Heart left ventricle (tissue), 16 donors: ENCODE measurements around the gene BRPF1. TPM values are rescaled to one million over a fixed set of nuclear protein-coding genes. Genes with fewer than 3 reads are reported as not detected.

Experiments used
- ATAC-seq, 4 donors: fragments of 200-7000 bp; cut with Tn5 transposase; one replicate each; pipeline ENCODE4 v1.9.1; 2020 to 2022; ENCODE audit warnings: moderate library complexity in 4 of 4, mild to moderate bottlenecking in 3 of 4, moderate number of reproducible peaks in 1 of 4
- DNase-seq, 5 donors: peaks; one replicate each; pipeline ENCODE4 v3.0.0-alpha.2; 2020
- H3K27ac ChIP-seq, 12 donors: fragments of 200-600 bp; sonication (generic) in 4 of 12; one replicate each; pipeline versions ENCODE4 v1.5.0 to v1.8.0; 2016 to 2022; ENCODE audit warnings: mild to moderate bottlenecking in 2 of 12
- H3K27me3 ChIP-seq, 9 donors: fragments of 200-600 bp; sonication (generic) in 2 of 9; one replicate each; pipeline versions ENCODE4 v1.5.1 to v1.8.0; 2016 to 2022; ENCODE audit warnings: mild to moderate bottlenecking in 3 of 9
- H3K36me3 ChIP-seq, 9 donors: fragments of 200-600 bp; sonication (generic) in 2 of 9; one replicate each; pipeline versions ENCODE4 v1.5.0 to v1.8.0; 2018 to 2022; ENCODE audit warnings: mild to moderate bottlenecking in 2 of 9
- H3K4me1 ChIP-seq, 12 donors: fragments of 200-600 bp; sonication (generic) in 4 of 12; one replicate each; pipeline versions ENCODE4 v1.5.0 to v1.8.0; 2016 to 2022; ENCODE audit warnings: mild to moderate bottlenecking in 3 of 12
- H3K4me3 ChIP-seq, 12 donors: fragments of 200-600 bp; sonication (generic) in 4 of 12; one replicate each; pipeline versions ENCODE4 v1.5.0 to v1.8.0; 2017 to 2022; ENCODE audit warnings: mild to moderate bottlenecking in 9 of 12, moderate library complexity in 4 of 12
- H3K9me3 ChIP-seq, 12 donors: fragments of 200-600 bp; sonication (generic) in 4 of 12; one replicate each; pipeline versions ENCODE4 v1.5.0 to v1.8.0; 2016 to 2022; ENCODE audit warnings: mild to moderate bottlenecking in 1 of 12
- CTCF ChIP-seq, 12 donors: fragments of 200-600 bp; sonication (generic) in 4 of 12; IDR thresholded peaks; one replicate each; pipeline versions ENCODE4 v1.5.0 to v1.8.0; 2018 to 2022; ENCODE audit warnings: antibody characterized with exemption in 12 of 12, mild to moderate bottlenecking in 5 of 12
- POLR2A ChIP-seq, 2 donors: fragments of 450-650 bp; IDR thresholded peaks; one replicate each; pipeline ENCODE4 v1.6.1; 2017; ENCODE audit warnings: antibody characterized with exemption in 2 of 2, mild to moderate bottlenecking in 2 of 2, moderate library complexity in 2 of 2
- WGBS, 4 donors: extraction: QIAGEN DNeasy Blood & Tissue Kit in 2 of 4; methylation state at CpG; one replicate each; pipeline versions ENCODE4 v1.1.5 to v1.1.7; 2013 to 2018; 5-methylcytosine and 5-hydroxymethylcytosine counted together
- intact Hi-C, 10 donors: fragments of 100-400 bp; cut with DNase I; formaldehyde crosslinking; loops; one replicate each; pipeline versions ENCODE4 v1.11.1 to v1.14.2; 2022
- polyA plus RNA-seq, 2 donors: library from polyadenylated mRNA; stranded (reverse); fragments of 200-250 nt; gene quantifications; one replicate each; pipeline ENCODE4 v1.2.3, GENCODE V29; 2013
- total RNA-seq, 9 donors: library from RNA; depleted of rRNA in 2 of 9; stranded (reverse); fragments of >200 nt in 2 of 9; fragmentation: NEBNext Ultra II Directional in 3 of 9; extraction: Animal tissue kit (Norgen Biotek cat#: 25700) in 3 of 9; gene quantifications; one replicate each; pipeline versions ENCODE4 v1.1.0 to v1.2.4, GENCODE V29; 2016 to 2023
- donor health status: ischemic (EF 13 %, LVEDD 7.1; RV severe dilation, severe dysfunction).
- donor health status: healthy with polysubstance abuse.
- donor health status: DM: no; HTN: yes; CAD: no.
- donor health status: DM: no; HTN: no; CAD: no.
- donor health status: ischemic (EF 25% LVEDD 6.9; RV normal size, moderate dysfunction).
- donor health status: ischemic (EF 25% LVEDD 5.7; RV mildly dilated, moderate dysfunction).
- donor health status: healthy.
- donor health status: DM: yes; HTN: yes; CAD: no.
- donor health status: ischemic (EF 35%, LVEDD 5.7; RV mildly dilated, moderate dysfunction).
- donor health status: nonischemic (EF 11% LVEDD 7.7; RV severe dilation, severe dysfunction).
- donor health status: DM: yes; HTN: yes; CAD: no.
- donor health status: PGD.
- donor health status: ischemic (EF 29% LVEDD 5.4; RV normal size, mild dysfunction).
- donor health status: nonischemic (EF 23%, LVEDD 6.1; RV moderate dilation, normal function).

BRPF1 gene
- total and polyA plus RNA-seq, 11 donors: 5.5 to 17.8 (median 10.6) TPM

GRCh38 chr3:9715136-9715535, 16.4 kb upstream of the BRPF1 start:
- ATAC-seq (no peak), DNase-seq (no peak)
- Histone ChIP-seq H3K9me3 (no peaks in the 10 kb centered on the region), H3K36me3 (no peaks in the 10 kb centered on the region), H3K27me3 (no peaks in the 10 kb centered on the region), H3K4me3 (no peak overlapping the region), H3K4me1 (peaks cover 0 to 21% (median 0%) of the 10 kb centered on the region in 12 donors), H3K27ac (peak overlapping the region in 3 of 12 donors; percentile 24 to 75 (median 63))
- intact Hi-C loops: loop anchor here in 1 of 10 donors (10.0 kb wide), 2 partner anchors 230 to 320 kb away; no protein-coding TSS in a partner anchor
- TF ChIP-seq CTCF (IDR thresholded peaks at IDR 0.05): no peak
- no peak for TF ChIP-seq POLR2A (IDR thresholded peaks at IDR 0.05)
- WGBS, 4 donors: 25 to 39% (median 28%) methylated on average over 4 of the region's 4 CpGs

GRCh38 chr3:9715764-9716437, 15.6 kb upstream of the BRPF1 start:
- H3K9me3 ChIP-seq: no peaks in the 10 kb centered on the region
- peak overlapping the region in 4 of 12 donors; percentile 39 to 75 (median 60) for H3K27ac ChIP-seq
- H3K4me3 ChIP-seq: no peak overlapping the region
- intact Hi-C loops: loop anchor here in 1 of 10 donors (10.0 kb wide), 2 partner anchors 229 to 319 kb away; no protein-coding TSS in a partner anchor
- peaks cover 0 to 21% (median 0%) of the 10 kb centered on the region in 12 donors for H3K4me1 ChIP-seq
- TF ChIP-seq CTCF (IDR thresholded peaks at IDR 0.05): peak; percentile 38 to 75 (median 56)
- TF ChIP-seq POLR2A (IDR thresholded peaks at IDR 0.05): no peak
- 45 to 55% (median 49%) methylated on average over 6 of the region's 6 CpGs for WGBS, 4 donors
- H3K27me3 ChIP-seq: no peaks in the 10 kb centered on the region
- H3K36me3 ChIP-seq: no peaks in the 10 kb centered on the region
- DNase-seq (peak in 4 of 5 donors; percentile 70 to 77 (median 72)), ATAC-seq (peak; percentile 56 to 97 (median 94))

- WGBS, 4 donors: 80 to 86% (median 84%) methylated on average over 5 of the region's 5 CpGs
- Histone ChIP-seq H3K36me3 (no peaks in the 10 kb centered on the region), H3K4me3 (no peak overlapping the region), H3K9me3 (no peaks in the 10 kb centered on the region), H3K27me3 (no peaks in the 10 kb centered on the region), H3K4me1 (peaks cover 0 to 21% (median 0%) of the 10 kb centered on the region in 12 donors), H3K27ac (no peak overlapping the region)
- TF ChIP-seq CTCF (IDR thresholded peaks at IDR 0.05) (no peak), POLR2A (IDR thresholded peaks at IDR 0.05) (no peak)
- ATAC-seq (no peak), DNase-seq (no peak)
- intact Hi-C loops: loop anchor here in 1 of 10 donors (10.0 kb wide), 2 partner anchors 228 to 318 kb away; no protein-coding TSS in a partner anchor
These were observed 14.6 kb upstream of the BRPF1 start for GRCh38 chr3:9716801-9717555.

- WGBS, 4 donors: 85 to 89% (median 86%) methylated on average over 1 of the region's 1 CpG
- H3K9me3 ChIP-seq: no peaks in the 10 kb centered on the region
- H3K27ac ChIP-seq: no peak overlapping the region
- no peaks in the 10 kb centered on the region for H3K27me3 ChIP-seq
- H3K4me3 ChIP-seq: no peak overlapping the region
- intact Hi-C loops: loop anchor here in 1 of 10 donors (10.0 kb wide), 2 partner anchors 227 to 317 kb away; no protein-coding TSS in a partner anchor
- no peak for DNase-seq
- no peak for ATAC-seq
- H3K36me3 ChIP-seq: no peaks in the 10 kb centered on the region
- H3K4me1 ChIP-seq: peaks cover 0 to 21% (median 0%) of the 10 kb centered on the region in 12 donors
- no peak for TF ChIP-seq POLR2A (IDR thresholded peaks at IDR 0.05)
- no peak for TF ChIP-seq CTCF (IDR thresholded peaks at IDR 0.05)
These were observed 14.0 kb upstream of the BRPF1 start for GRCh38 chr3:9717563-9717962.
